Tibial artery (tissue), 4 donors: ENCODE data around the gene HMCN1.

Experiments used
- DNase-seq, 2 donors: peaks; one replicate each; pipeline ENCODE4 v3.0.0-alpha.2; 2019
- H3K27ac ChIP-seq, 2 donors: fragments of 200-600 bp; sonication (generic) in 1 of 2; 1 replicate in 1 of 2; 2 replicates in 1 of 2; pipeline ENCODE4 v1.5.1; 2018 to 2019; ENCODE audit warnings: mild to moderate bottlenecking in 1 of 2
- H3K27me3 ChIP-seq, 2 donors: fragments of 200-600 bp; sonication (generic) in 1 of 2; one replicate each; pipeline versions ENCODE4 v1.5.1 to v1.6.0; 2016 to 2019
- H3K36me3 ChIP-seq, 3 donors: fragments of 200-600 bp; sonication (generic) in 2 of 3; one replicate each; pipeline ENCODE4 v1.5.1; 2016 to 2019; ENCODE audit warnings: mild to moderate bottlenecking in 2 of 3
- H3K4me1 ChIP-seq, 4 donors: fragments of 200-600 bp; sonication (generic) in 2 of 4; 1 replicate in 3 of 4; 2 replicates in 1 of 4; pipeline ENCODE4 v1.5.1; 2016 to 2019
- H3K4me3 ChIP-seq, 2 donors: fragments of 200-600 bp; sonication (generic) in 1 of 2; 1 replicate in 1 of 2; 2 replicates in 1 of 2; pipeline ENCODE4 v1.5.1; 2018 to 2019; ENCODE audit warnings: mild to moderate bottlenecking in 2 of 2
- H3K9me3 ChIP-seq, 3 donors: fragments of 200-600 bp; sonication (generic) in 1 of 3; one replicate each; pipeline ENCODE4 v1.5.1; 2016 to 2019
- intact Hi-C: fragments of 100-400 bp; cut with DNase I; formaldehyde crosslinking; loops from one replicate; pipeline ENCODE4 v1.15.0; 2023; ENCODE audit warnings: low total_unique reads
- TF ChIP-seq, protein P1 (sequence below), 2 experiments: fragments of 200-600 bp in 1 of 2; fragments of 450-650 bp in 1 of 2; IDR thresholded peaks; one replicate each; pipeline ENCODE4 v1.5.1; 2017 to 2019; ENCODE audit warnings: antibody characterized with exemption in 2 of 2, mild to moderate bottlenecking in 1 of 2, moderate library complexity in 1 of 2

Gene HMCN1

GRCh38 chr1:185731446-185731845 is 2.7 kb upstream of the HMCN1 start:
- H3K27ac ChIP-seq: no peak overlapping the region
- peaks cover 0 to 5% (median 0%) of the 10 kb centered on the region in 3 donors for H3K9me3 ChIP-seq
- H3K4me1 ChIP-seq: peaks cover 0 to 14% (median 2%) of the 10 kb centered on the region in 4 donors
- intact Hi-C loops: no loop called here
- H3K4me3 ChIP-seq: no peak overlapping the region
- DNase-seq: no peak
- H3K36me3 ChIP-seq: no peaks in the 10 kb centered on the region
- TF ChIP-seq, protein P1, sequence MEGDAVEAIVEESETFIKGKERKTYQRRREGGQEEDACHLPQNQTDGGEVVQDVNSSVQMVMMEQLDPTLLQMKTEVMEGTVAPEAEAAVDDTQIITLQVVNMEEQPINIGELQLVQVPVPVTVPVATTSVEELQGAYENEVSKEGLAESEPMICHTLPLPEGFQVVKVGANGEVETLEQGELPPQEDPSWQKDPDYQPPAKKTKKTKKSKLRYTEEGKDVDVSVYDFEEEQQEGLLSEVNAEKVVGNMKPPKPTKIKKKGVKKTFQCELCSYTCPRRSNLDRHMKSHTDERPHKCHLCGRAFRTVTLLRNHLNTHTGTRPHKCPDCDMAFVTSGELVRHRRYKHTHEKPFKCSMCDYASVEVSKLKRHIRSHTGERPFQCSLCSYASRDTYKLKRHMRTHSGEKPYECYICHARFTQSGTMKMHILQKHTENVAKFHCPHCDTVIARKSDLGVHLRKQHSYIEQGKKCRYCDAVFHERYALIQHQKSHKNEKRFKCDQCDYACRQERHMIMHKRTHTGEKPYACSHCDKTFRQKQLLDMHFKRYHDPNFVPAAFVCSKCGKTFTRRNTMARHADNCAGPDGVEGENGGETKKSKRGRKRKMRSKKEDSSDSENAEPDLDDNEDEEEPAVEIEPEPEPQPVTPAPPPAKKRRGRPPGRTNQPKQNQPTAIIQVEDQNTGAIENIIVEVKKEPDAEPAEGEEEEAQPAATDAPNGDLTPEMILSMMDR (IDR thresholded peaks at IDR 0.05): no peak
- H3K27me3 ChIP-seq: no peaks in the 10 kb centered on the region

GRCh38 chr1:185732951-185733350 is 1.2 kb upstream of the HMCN1 start:
- DNase-seq: no peak

DNA sequence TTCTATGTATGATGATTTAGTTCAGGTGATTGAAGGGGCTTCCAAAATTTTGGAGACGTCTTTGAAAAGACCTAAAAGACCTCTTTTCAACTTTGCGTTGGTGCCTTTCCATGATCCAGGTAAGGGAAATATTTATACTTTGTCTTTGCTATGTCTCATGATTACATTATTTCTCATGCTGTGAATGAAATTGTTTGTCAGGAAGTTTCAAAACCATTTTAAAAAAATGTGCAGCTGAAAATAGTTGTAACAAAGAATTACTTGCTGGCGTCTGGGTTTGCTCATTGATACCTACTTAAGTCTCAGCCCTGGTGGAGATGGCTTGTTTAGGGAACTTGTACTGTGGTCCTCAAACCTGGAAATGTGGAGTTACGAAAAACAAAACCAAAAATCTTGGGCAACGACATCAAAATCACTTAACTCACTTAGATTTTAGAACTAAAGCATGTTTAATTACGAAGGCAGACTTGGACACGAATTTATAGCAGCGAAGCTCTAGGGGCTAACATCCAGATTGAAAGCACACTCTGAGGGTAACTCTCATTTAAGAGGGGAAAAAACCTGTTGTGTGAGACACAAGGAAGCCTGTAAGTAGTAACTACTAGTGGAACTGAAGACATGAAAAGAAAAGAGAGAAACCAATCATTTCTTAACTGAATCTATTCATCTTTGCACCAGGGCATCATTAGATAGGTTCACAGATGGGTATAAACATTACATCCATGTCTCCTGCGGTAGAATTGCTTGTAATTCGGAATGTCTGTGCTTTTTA is 924 bp downstream of the HMCN1 start:
- H3K4me1 ChIP-seq: peaks cover 0 to 14% (median 2%) of the 10 kb centered on the region in 4 donors
- no peaks in the 10 kb centered on the region for H3K36me3 ChIP-seq
- H3K9me3 ChIP-seq: peaks cover 0 to 5% (median 0%) of the 10 kb centered on the region in 3 donors
- H3K27me3 ChIP-seq: no peaks in the 10 kb centered on the region
- peak overlapping the region; percentile 73 to 75 for H3K27ac ChIP-seq
- TF ChIP-seq, protein P1 (IDR thresholded peaks at IDR 0.05): no peak
- H3K4me3 ChIP-seq: peak overlapping the region; percentile 50 to 57
- DNase-seq: no peak
- intact Hi-C loops: no loop called here

More at GRCh38 chr1:185732951-185733350, 1.2 kb upstream of the HMCN1 start:
- Histone ChIP-seq H3K36me3 (no peaks in the 10 kb centered on the region), H3K4me3 (no peak overlapping the region), H3K9me3 (peaks cover 0 to 5% (median 0%) of the 10 kb centered on the region in 3 donors), H3K4me1 (peaks cover 0 to 14% (median 2%) of the 10 kb centered on the region in 4 donors), H3K27me3 (no peaks in the 10 kb centered on the region), H3K27ac (no peak overlapping the region)
- intact Hi-C loops: no loop called here
- TF ChIP-seq, protein P1 (IDR thresholded peaks at IDR 0.05): no peak

- TF ChIP-seq, protein P1 (IDR thresholded peaks at IDR 0.05): no peak
Measured at GRCh38 chr1:185735701-185736064, 1.5 kb downstream of the HMCN1 start.

DNA sequence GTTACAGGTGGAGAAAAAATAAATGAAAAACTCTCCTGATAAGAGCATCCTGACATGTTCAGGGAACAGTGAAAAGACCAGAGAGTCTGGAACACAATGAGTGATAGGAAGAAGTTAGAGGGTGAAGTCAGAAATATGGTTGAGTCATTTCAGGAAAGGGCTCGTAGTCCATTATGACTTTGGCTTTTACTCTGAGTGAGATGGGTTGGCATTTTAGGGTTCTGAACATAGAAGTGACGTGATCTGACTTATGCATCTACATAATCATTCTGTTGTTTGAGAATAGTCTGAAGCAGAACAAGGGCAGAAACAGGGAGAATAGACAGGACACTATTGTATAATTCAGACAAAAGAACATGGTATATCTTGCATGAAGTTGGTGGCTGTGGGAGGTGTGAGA is 5.8 kb downstream of the HMCN1 start:
- no peaks in the 10 kb centered on the region for H3K9me3 ChIP-seq
- no peak overlapping the region for H3K4me3 ChIP-seq
- no peaks in the 10 kb centered on the region for H3K36me3 ChIP-seq
- H3K27ac ChIP-seq: no peak overlapping the region
- no peak for DNase-seq
- TF ChIP-seq, protein P1 (IDR thresholded peaks at IDR 0.05): no peak
- intact Hi-C loops: no loop called here
- H3K4me1 ChIP-seq: peaks cover 0 to 9% (median 0%) of the 10 kb centered on the region in 4 donors
- H3K27me3 ChIP-seq: no peaks in the 10 kb centered on the region

More at GRCh38 chr1:185735701-185736064, 1.5 kb downstream of the HMCN1 start:
- Histone ChIP-seq H3K4me1 (peaks cover 0 to 14% (median 2%) of the 10 kb centered on the region in 4 donors), H3K27me3 (no peaks in the 10 kb centered on the region), H3K4me3 (peak overlapping the region; percentile 50 to 57), H3K36me3 (no peaks in the 10 kb centered on the region), H3K9me3 (peaks cover 0 to 5% (median 0%) of the 10 kb centered on the region in 3 donors), H3K27ac (peak overlapping the region; percentile 45 to 73)
- DNase-seq: no peak
- intact Hi-C loops: no loop called here
